ENCODE data around the gene RPS8.

GRCh38 chr1:44775930-44776729, 790 bp downstream of the RPS8 start:
- no peak for TF ChIP-seq CTCF (IDR thresholded peaks at IDR 0.05 in 8 of 11, conservative IDR thresholded peaks at IDR 0.05 in 3 of 11)
- TF ChIP-seq POLR2A (IDR thresholded peaks at IDR 0.05) = no peak
